A549 treated with CpdA at 1 μM for 4 hours (cell line): ENCODE results near the gene TRIP10. TPM values are rescaled to one million over a fixed set of nuclear protein-coding genes. Genes with fewer than 3 reads are reported as not detected.

Experiments used
- total RNA-seq: library from RNA; stranded (reverse); fragments of 200-300 nt; extraction: Qiagen RNA extraction; gene quantifications from 5 replicates; pipeline ENCODE4 v1.2.3, GENCODE V29; 2022; ENCODE audit warnings: low read depth

The TRIP10 gene, protein sequence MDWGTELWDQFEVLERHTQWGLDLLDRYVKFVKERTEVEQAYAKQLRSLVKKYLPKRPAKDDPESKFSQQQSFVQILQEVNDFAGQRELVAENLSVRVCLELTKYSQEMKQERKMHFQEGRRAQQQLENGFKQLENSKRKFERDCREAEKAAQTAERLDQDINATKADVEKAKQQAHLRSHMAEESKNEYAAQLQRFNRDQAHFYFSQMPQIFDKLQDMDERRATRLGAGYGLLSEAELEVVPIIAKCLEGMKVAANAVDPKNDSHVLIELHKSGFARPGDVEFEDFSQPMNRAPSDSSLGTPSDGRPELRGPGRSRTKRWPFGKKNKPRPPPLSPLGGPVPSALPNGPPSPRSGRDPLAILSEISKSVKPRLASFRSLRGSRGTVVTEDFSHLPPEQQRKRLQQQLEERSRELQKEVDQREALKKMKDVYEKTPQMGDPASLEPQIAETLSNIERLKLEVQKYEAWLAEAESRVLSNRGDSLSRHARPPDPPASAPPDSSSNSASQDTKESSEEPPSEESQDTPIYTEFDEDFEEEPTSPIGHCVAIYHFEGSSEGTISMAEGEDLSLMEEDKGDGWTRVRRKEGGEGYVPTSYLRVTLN
- 52.0 to 62.7 TPM (median 59.6 TPM) in 5 replicates for total RNA-seq

DNA sequence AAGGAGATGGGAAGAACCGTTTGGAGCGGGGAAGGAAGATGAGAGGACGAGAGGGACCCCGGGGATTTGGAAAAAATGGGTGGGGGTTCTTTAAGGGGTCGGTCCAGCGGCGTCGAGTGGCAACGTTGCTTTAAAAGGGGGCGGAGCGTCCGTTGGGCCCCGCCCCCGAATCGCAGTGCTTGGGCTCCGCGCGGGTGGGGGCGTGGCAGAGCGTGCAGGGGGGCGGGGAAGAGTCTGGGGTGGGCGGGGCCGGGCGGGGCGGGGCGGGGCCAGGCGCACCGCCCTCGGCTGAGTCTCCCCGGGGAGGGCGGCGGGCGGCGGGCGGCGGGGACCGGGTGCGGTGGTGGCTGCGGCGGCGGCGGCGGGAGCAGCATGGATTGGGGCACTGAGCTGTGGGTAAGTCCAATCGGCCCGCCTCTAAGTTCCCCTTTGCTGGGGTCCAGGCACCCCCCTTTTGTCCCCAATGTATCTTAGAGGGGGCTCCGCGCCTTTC lies at the start of gene TRIP10:
Gene TRIP10 (plus strand): TSS at position 291 of the 493 bp plus-strand sequence. CDS start 82 bp downstream, at position 373.

DNA sequence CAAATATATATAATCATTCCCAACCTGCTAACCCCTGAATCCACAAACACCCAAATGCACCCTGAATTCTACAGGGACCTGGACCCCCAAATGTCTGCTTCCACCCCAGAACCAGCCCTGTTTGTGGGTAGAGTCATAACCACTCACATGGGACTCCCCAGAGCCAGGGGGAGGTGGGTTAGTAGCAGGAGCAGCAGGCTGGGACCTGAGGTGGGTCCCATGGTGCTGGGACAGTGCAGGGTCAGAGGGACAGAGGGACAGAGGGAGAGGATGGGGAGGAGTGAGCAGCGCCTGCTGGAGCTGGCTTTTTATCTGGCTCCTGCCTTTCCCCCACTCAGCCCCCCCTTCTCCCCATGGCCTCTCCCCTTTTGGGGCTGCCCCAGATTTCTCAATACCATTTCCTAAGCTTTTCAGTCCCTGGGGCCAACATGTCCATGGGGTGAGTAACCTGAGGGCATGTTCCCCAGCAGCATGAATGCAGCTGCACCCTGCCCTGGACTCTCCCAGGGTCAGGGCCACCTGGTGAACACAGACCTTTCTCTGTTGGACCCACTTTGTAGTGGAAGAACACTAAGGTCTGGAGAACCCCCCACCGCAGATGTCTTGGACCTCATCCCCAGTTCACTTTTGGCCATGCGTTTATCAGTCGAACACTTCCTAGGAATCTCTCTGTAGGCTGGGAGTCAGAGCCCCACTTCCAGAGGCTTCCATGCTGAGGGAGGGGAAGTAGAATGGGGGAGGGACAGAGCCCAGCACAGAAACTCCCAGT lies 18.9 kb upstream of the TRIP10 start, which contains the start of gene C3:
Gene C3 (minus strand): TSS at position 282 of the 769 bp plus-strand sequence. CDS start 61 bp downstream, at position 221.

DNA sequence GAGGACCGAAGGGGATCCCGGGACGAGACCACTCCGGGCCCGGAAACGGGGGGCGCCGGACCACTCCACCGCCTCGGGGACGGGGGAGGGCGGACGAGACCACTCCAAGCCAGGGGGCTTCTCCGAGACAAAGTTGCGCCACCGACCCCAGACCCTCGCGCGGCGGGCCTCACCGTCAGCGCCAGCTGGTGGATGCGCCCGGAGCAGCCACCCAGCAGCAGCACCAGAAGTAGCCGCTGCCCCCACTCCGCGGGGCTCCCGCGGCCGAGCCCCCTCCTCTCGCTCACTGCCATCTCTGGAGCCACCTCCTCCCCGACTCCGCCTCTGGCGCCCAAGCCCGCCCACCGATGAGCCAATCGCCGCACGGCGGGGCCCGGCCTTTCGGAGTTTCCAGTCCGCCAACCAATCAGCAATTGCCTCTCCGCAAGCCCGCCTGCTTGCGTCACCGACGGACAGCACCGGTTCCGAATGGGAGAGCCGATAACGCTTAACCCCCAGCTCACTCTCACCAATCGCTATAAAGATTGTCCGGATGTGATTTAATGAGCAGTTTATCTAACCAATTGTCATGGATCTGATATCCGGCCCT lies 2.1 kb upstream of the TRIP10 start, which contains the start of gene GPR108:
Gene GPR108 (minus strand): TSS at position 297 of the 589 bp plus-strand sequence. CDS start 4 bp downstream, at position 293.

DNA sequence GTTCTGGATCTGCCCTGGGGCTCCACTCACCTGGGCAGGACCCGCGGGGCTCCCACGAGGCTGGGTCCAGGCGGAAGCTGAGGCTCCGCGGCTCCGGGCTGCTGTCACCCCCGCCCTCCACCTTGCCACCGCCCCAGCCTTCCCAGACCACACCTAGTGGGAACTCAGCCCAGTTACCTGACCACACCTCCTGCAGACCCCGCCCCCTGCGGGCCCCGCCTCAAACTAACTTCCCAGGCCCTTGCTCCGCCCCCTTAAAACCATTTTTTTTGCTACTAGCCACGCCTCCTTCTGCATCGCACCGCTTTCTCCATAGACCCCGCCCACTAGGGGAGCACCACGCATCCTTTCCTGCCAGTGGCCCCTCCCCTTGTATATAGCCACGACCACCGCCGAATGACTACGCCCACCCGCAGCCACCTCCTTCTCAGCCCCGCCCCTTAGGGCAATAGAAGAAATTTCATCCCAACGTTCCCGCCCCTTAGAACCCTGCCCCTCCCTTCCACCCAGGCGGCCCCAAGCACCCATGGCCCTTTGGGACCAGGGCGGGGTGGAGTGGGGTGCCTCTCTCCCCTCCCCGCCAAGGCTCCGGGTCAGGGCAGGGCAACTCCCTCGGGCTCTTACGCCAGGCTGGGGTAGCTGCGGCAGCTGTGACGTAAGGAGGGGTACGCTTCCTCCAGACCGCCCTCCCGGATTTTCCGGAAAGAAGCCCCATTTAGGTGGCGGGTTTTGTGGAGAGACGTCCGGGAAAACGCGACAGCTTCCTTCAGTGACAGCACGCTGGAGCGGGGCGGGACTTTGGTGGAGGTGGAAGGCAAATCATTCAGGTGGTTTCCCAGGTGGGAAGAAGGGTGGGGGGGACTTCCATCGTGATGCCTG lies 28.1 kb downstream of the TRIP10 start, which contains the start of gene SH2D3A:
Gene SH2D3A (minus strand): TSS at position 79 of the 879 bp plus-strand sequence. CDS start 3,687 bp downstream, outside the sequence.

DNA sequence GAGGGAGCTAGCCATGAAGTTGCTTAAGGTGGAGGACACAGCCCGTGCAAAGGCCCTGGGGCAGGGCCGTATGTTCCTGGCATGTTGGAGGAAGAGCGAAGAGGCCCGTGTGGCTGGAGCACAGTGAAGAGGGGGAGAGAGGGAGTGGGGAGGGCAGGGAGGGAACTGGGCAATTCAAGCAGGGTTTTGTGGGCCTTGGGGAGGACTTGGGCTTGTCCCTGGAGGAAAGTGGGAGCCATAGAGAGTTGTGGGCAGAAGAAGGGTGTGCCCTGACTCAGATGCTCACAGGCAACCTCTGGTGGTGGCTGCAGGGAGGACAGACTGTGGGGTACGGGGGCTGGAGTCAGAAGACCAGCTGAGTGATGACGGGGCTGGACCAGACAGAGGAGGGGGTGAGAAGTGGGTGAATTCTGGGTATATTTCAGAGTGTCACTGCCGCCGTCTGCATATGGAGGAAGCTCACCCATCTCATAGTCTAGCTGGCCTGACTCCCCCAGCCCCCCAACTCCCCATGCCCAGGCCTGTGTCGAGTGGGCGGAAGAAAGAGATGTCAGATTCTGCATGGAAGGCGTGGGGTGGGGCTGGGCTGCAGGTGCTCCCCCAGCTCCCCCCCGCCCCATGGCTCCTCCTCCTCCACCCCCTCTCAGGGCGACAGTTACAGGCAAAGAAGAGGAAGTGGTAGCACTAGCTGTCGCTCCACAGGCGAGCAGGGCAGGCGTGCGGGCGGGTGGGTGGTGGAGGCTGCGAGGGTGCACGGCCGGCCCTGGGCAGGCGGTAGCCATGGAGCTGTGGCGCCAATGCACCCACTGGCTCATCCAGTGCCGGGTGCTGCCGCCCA lies 32.8 kb downstream of the TRIP10 start, which contains the start of gene VAV1:
Gene VAV1 (plus strand): TSS at position 681 of the 838 bp plus-strand sequence. CDS start 100 bp downstream, at position 781.

Other genes with a start within 250 kb of the TRIP10 start
- 5.0 to 6.5 TPM (median 6.4 TPM) in 5 replicates for gene TUBB4A, start 237.4 kb upstream of the TRIP10 start, total RNA-seq
- gene TNFSF9, start 208.7 kb upstream of the TRIP10 start, total RNA-seq, result 4.1 to 9.2 TPM (median 7.2 TPM) in 5 replicates
- 14.3 to 26.7 TPM (median 23.4 TPM) in 5 replicates for gene CD70, start 148.5 kb upstream of the TRIP10 start, total RNA-seq
- 0.03 to 0.14 TPM (median 0.09 TPM) in 5 replicates for gene TNFSF14, start 69.5 kb upstream of the TRIP10 start, total RNA-seq
- 37.2 to 48.7 TPM (median 44.4 TPM) in 5 replicates for gene C3, start 19.0 kb upstream of the TRIP10 start, total RNA-seq
- gene GPR108, start 2.1 kb upstream of the TRIP10 start, total RNA-seq, result 27.7 to 42.0 TPM (median 38.4 TPM) in 5 replicates
- gene SH2D3A, start 27.8 kb downstream of the TRIP10 start, total RNA-seq, result 12.0 to 14.8 TPM (median 13.3 TPM) in 5 replicates
- gene VAV1, start 33.0 kb downstream of the TRIP10 start, total RNA-seq, result 6.2 to 9.5 TPM (median 7.4 TPM) in 5 replicates
- 4.1 to 6.5 TPM (median 5.8 TPM) in 5 replicates for gene ADGRE1, start 147.9 kb downstream of the TRIP10 start, total RNA-seq